Endothelial cell of umbilical vein (primary cell): ENCODE data around the gene SRGAP3.

Experiments
- GATA2 ChIP-seq: IDR thresholded peaks from 2 replicates; pipeline ENCODE4 v1.7.0; 2011; ENCODE audit warnings: low read depth, mild to moderate bottlenecking, moderate library complexity, mixed read lengths, low read length; ENCODE audit not compliant: insufficient read length, insufficient read depth
- MYC ChIP-seq: IDR thresholded peaks from one replicate; pipeline ENCODE4 v1.6.1; 2011; ENCODE audit warnings: mild to moderate bottlenecking, low read depth, low read length
- POLR2A ChIP-seq: IDR thresholded peaks from 2 replicates; pipeline ENCODE4 v1.6.1; 2012; ENCODE audit warnings: low read depth, mild to moderate bottlenecking, control low read depth, low read length
- POLR2AphosphoS5 ChIP-seq: IDR thresholded peaks from 2 replicates; pipeline ENCODE4 v1.6.1; 2012; ENCODE audit warnings: low read depth, mild to moderate bottlenecking, control low read depth, low read length, moderate library complexity; ENCODE audit not compliant: insufficient read depth
- TF ChIP-seq, protein P1 (sequence below), 2 donors: IDR thresholded peaks; 1 replicate in 1 of 2; 2 replicates in 1 of 2; pipeline ENCODE4 v1.5.1; 2011; ENCODE audit warnings: low read length in 2 of 2, mild to moderate bottlenecking in 2 of 2, moderate library complexity in 2 of 2, control low read depth in 1 of 2, inconsistent platforms in 1 of 2, low read depth in 1 of 2; ENCODE audit not compliant: insufficient read depth in 1 of 2; ENCODE audit errors: extremely low read depth in 1 of 2

GRCh38 chr3:9211155-9211950 lies 38.1 kb downstream of the SRGAP3 start:
- TF ChIP-seq POLR2A = no peak
- TF ChIP-seq POLR2AphosphoS5 = no peak
- TF ChIP-seq, protein P1, sequence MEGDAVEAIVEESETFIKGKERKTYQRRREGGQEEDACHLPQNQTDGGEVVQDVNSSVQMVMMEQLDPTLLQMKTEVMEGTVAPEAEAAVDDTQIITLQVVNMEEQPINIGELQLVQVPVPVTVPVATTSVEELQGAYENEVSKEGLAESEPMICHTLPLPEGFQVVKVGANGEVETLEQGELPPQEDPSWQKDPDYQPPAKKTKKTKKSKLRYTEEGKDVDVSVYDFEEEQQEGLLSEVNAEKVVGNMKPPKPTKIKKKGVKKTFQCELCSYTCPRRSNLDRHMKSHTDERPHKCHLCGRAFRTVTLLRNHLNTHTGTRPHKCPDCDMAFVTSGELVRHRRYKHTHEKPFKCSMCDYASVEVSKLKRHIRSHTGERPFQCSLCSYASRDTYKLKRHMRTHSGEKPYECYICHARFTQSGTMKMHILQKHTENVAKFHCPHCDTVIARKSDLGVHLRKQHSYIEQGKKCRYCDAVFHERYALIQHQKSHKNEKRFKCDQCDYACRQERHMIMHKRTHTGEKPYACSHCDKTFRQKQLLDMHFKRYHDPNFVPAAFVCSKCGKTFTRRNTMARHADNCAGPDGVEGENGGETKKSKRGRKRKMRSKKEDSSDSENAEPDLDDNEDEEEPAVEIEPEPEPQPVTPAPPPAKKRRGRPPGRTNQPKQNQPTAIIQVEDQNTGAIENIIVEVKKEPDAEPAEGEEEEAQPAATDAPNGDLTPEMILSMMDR (IDR thresholded peaks at IDR 0.05; ENCODE audit: extremely low read depth in 1 of 2, insufficient read depth in 1 of 2, low read depth in 1 of 2, low read length in 2 of 2) = no peak
- no peak for TF ChIP-seq MYC
- TF ChIP-seq GATA2 = no peak
